Endodermal cell (in vitro differentiated cells): Measurements from ENCODE around the gene NANS. TPM values are rescaled to one million over a fixed set of nuclear protein-coding genes. Genes with fewer than 3 reads are reported as not detected.

ENCODE experiments used
- DNase-seq: peaks from one replicate; pipeline ENCODE4 v3.0.0-alpha.2; 2017
- H3K27ac ChIP-seq: 2 replicates; pipeline ENCODE4 v1.5.1; 2013; ENCODE audit warnings: mild to moderate bottlenecking, low read depth, low read length, moderate library complexity
- H3K27me3 ChIP-seq: 2 replicates; pipeline ENCODE4 v1.6.1; 2013; ENCODE audit warnings: mild to moderate bottlenecking, low read length, moderate library complexity; ENCODE audit not compliant: insufficient read depth, control insufficient read depth, poor library complexity, severe bottlenecking
- H3K36me3 ChIP-seq: 2 replicates; pipeline ENCODE4 v1.7.0; 2013; ENCODE audit warnings: mild to moderate bottlenecking, low read length, moderate library complexity; ENCODE audit not compliant: control insufficient read depth, insufficient read depth
- H3K4me1 ChIP-seq: one replicate; pipeline ENCODE4 v1.7.0; 2013; ENCODE audit warnings: low read length; ENCODE audit not compliant: control insufficient read depth, insufficient read depth
- H3K4me3 ChIP-seq: 2 replicates; pipeline ENCODE4 v1.5.1; 2013; ENCODE audit warnings: mild to moderate bottlenecking, low read length, moderate library complexity
- H3K9ac ChIP-seq: 2 replicates; pipeline ENCODE4 v1.6.1; 2013; ENCODE audit warnings: mild to moderate bottlenecking, low read length, moderate library complexity; ENCODE audit not compliant: poor library complexity, severe bottlenecking; ENCODE audit errors: extremely low read depth
- H3K9me3 ChIP-seq: 2 replicates; pipeline ENCODE4 v1.6.1; 2013; ENCODE audit warnings: mild to moderate bottlenecking, low read length, moderate library complexity; ENCODE audit not compliant: control insufficient read depth
- H3K27ac Mint-ChIP-seq: 2 replicates; pipeline ENCODE4 v1.8.0; 2020; ENCODE audit warnings: mixed read lengths
- H3K27me3 Mint-ChIP-seq: 2 replicates; pipeline ENCODE4 v1.8.0; 2021; ENCODE audit warnings: mild to moderate bottlenecking, mixed read lengths; ENCODE audit not compliant: insufficient read depth
- H3K36me3 Mint-ChIP-seq: 2 replicates; pipeline ENCODE4 v1.8.0; 2020; ENCODE audit warnings: low read depth, mixed read lengths
- H3K4me1 Mint-ChIP-seq: 2 replicates; pipeline ENCODE4 v1.8.0; 2020; ENCODE audit warnings: mixed read lengths
- H3K4me3 Mint-ChIP-seq: 2 replicates; pipeline ENCODE4 v1.8.0; 2020; ENCODE audit warnings: mild to moderate bottlenecking, moderate library complexity, mixed read lengths
- H3K9me3 Mint-ChIP-seq: 2 replicates; pipeline ENCODE4 v1.8.0; 2020; ENCODE audit warnings: mild to moderate bottlenecking, mixed read lengths
- CTCF ChIP-seq: fragments of 200-600 bp; sonication (generic); conservative IDR thresholded peaks from 2 replicates; pipeline ENCODE4 v1.5.0; 2021; ENCODE audit warnings: antibody characterized with exemption, mild to moderate bottlenecking
- WGBS, 2 experiments: methylation state at CpG; one replicate each; pipeline versions ENCODE4 v1.1.5 to v1.1.7; 2013; ENCODE audit warnings: missing lambda C conversion rate in 2 of 2, mixed read lengths in 1 of 2; ENCODE audit not compliant: insufficient coverage in 1 of 2, insufficient read length in 1 of 2; 5-methylcytosine and 5-hydroxymethylcytosine counted together
- total RNA-seq, 2 donors: library from RNA; stranded (reverse); fragmentation: NEBNext Ultra II Directional in 1 of 2; extraction: Animal tissue kit (Norgen Biotek cat#: 25700) in 1 of 2; gene quantifications; 2 replicates in 1 of 2; 3 replicates in 1 of 2; pipeline ENCODE4 v1.2.1, GENCODE V29; 2021

The NANS gene
- total RNA-seq, 2 donors from 2014 or later: 46.2 to 50.4 TPM

GRCh38 chr9:98045234-98046179 is 11.0 kb upstream of the NANS start:
- H3K36me3 Mint-ChIP-seq: no peaks in the 10 kb centered on the region
- peaks cover 3% of the 10 kb centered on the region for H3K27me3 Mint-ChIP-seq
- H3K27ac Mint-ChIP-seq: peak overlapping the region; percentile 9
- no peaks in the 10 kb centered on the region for H3K9me3 ChIP-seq
- no peak for DNase-seq
- H3K27ac ChIP-seq: no peak overlapping the region
- H3K27me3 ChIP-seq: no peaks in the 10 kb centered on the region
- no peak overlapping the region for H3K4me3 ChIP-seq
- H3K4me1 ChIP-seq: no peaks in the 10 kb centered on the region
- H3K9ac ChIP-seq: no peak overlapping the region
- H3K9me3 Mint-ChIP-seq: no peaks in the 10 kb centered on the region
- whole genome bisulfite sequencing, 2 experiments: 92 to 93% methylated on average over 6 of the region's 6 CpGs
- no peaks in the 10 kb centered on the region for H3K36me3 ChIP-seq
- no peaks in the 10 kb centered on the region for H3K4me1 Mint-ChIP-seq
- no peak for TF ChIP-seq CTCF
- H3K4me3 Mint-ChIP-seq: no peak overlapping the region

- Mint-ChIP-seq H3K9me3 (no peaks in the 10 kb centered on the region), H3K27ac (no peak overlapping the region), H3K4me1 (no peaks in the 10 kb centered on the region), H3K4me3 (no peak overlapping the region), H3K36me3 (no peaks in the 10 kb centered on the region), H3K27me3 (peaks cover 6% of the 10 kb centered on the region)
- H3K4me3 ChIP-seq: no peak overlapping the region
- no peak overlapping the region for H3K27ac ChIP-seq
- no peaks in the 10 kb centered on the region for H3K9me3 ChIP-seq
- WGBS, 2 experiments: 96 to 98% methylated on average over 5 to 9 of the region's 9 CpGs
- H3K36me3 ChIP-seq: no peaks in the 10 kb centered on the region
- DNase-seq: no peak
- no peak overlapping the region for H3K9ac ChIP-seq
- no peaks in the 10 kb centered on the region for H3K4me1 ChIP-seq
- no peaks in the 10 kb centered on the region for H3K27me3 ChIP-seq
- no peak for TF ChIP-seq CTCF
Observed at GRCh38 chr9:98046180-98046543, 10.4 kb upstream of the NANS start.

- Mint-ChIP-seq H3K27me3 (peaks cover 12% of the 10 kb centered on the region), H3K4me3 (no peak overlapping the region), H3K27ac (no peak overlapping the region), H3K36me3 (no peaks in the 10 kb centered on the region), H3K4me1 (no peaks in the 10 kb centered on the region), H3K9me3 (no peaks in the 10 kb centered on the region)
- 91 to 98% methylated on average over 5 of the region's 5 CpGs for WGBS, 2 experiments
- DNase-seq: no peak
- H3K27ac ChIP-seq: no peak overlapping the region
- H3K27me3 ChIP-seq: no peaks in the 10 kb centered on the region
- H3K9me3 ChIP-seq: no peaks in the 10 kb centered on the region
- H3K9ac ChIP-seq: no peak overlapping the region
- no peak overlapping the region for H3K4me3 ChIP-seq
- no peaks in the 10 kb centered on the region for H3K4me1 ChIP-seq
- no peak for TF ChIP-seq CTCF
- H3K36me3 ChIP-seq: no peaks in the 10 kb centered on the region
Observed at GRCh38 chr9:98047002-98047401, 9.5 kb upstream of the NANS start.
